ENCODE data around the gene GPBP1. TPM values are rescaled to one million over a fixed set of nuclear protein-coding genes. Genes with fewer than 3 reads are reported as not detected.
"Not testable (repeated sequence)": the region's sequence is repeated elsewhere in the genome, so short reads cannot be mapped to it uniquely, and the experiment has no call there.

The GPBP1 gene
- total RNA-seq (2014; rRNA removed; shearing (Covaris generic)): 45.8 and 53.3 TPM in 2 replicates

- DNase-seq (ENCODE audit: low read depth): peak; percentile 98
Observed at GRCh38 chr5:57173319-57174127, at the start of gene GPBP1. Gene GPBP1 (plus strand): TSS chr5:57174059. CDS start chr5:57214131, 40,072 bp downstream.

- no peak for DNase-seq (ENCODE audit: low read depth)
Observed at GRCh38 chr5:57128325-57128724, 45.5 kb upstream of the GPBP1 start.

- DNase-seq (ENCODE audit: low read depth): no peak
Observed at GRCh38 chr5:57133574-57133973, 40.3 kb upstream of the GPBP1 start.

- no peak for DNase-seq (ENCODE audit: low read depth)
Observed at GRCh38 chr5:57137401-57137800, 36.5 kb upstream of the GPBP1 start.

- DNase-seq (ENCODE audit: low read depth): no peak
Observed at GRCh38 chr5:57152316-57152715, 21.5 kb upstream of the GPBP1 start.

- DNase-seq (ENCODE audit: low read depth): no peak
Observed at GRCh38 chr5:57155033-57155432, 18.8 kb upstream of the GPBP1 start.

GRCh38 chr5:57157131-57157530 is 16.7 kb upstream of the GPBP1 start:
- DNase-seq (ENCODE audit: low read depth): peak; percentile 57

- no peak for DNase-seq (ENCODE audit: low read depth)
Observed at GRCh38 chr5:57157666-57158065, 16.2 kb upstream of the GPBP1 start.

GRCh38 chr5:57163553-57164006 is 10.3 kb upstream of the GPBP1 start:
- no peak for DNase-seq (ENCODE audit: low read depth)

- DNase-seq (ENCODE audit: low read depth): no peak
Observed at GRCh38 chr5:57164124-57164523, 9.7 kb upstream of the GPBP1 start.

GRCh38 chr5:57165171-57165570 is 8.7 kb upstream of the GPBP1 start:
- not testable (repeated sequence) for DNase-seq (ENCODE audit: low read depth)

GRCh38 chr5:57166276-57166675 is 7.6 kb upstream of the GPBP1 start:
- DNase-seq (ENCODE audit: low read depth): no peak

- DNase-seq (ENCODE audit: low read depth): no peak
Observed at GRCh38 chr5:57167201-57167600, 6.7 kb upstream of the GPBP1 start.

- not testable (repeated sequence) for DNase-seq (ENCODE audit: low read depth)
Observed at GRCh38 chr5:57170116-57170515, 3.7 kb upstream of the GPBP1 start.

GRCh38 chr5:57171816-57172465 is 1.9 kb upstream of the GPBP1 start:
- DNase-seq (ENCODE audit: low read depth): peak; percentile 40

GRCh38 chr5:57172466-57173318 is 1.2 kb upstream of the GPBP1 start:
- peak; percentile 13 for DNase-seq (ENCODE audit: low read depth)

GRCh38 chr5:57174128-57174889 is 450 bp downstream of the GPBP1 start:
- DNase-seq (ENCODE audit: low read depth): peak; percentile 25

GRCh38 chr5:57174890-57175510 is 1.1 kb downstream of the GPBP1 start:
- no peak for DNase-seq (ENCODE audit: low read depth)

- DNase-seq (ENCODE audit: low read depth): no peak
Observed at GRCh38 chr5:57175551-57176309, 1.9 kb downstream of the GPBP1 start.

GRCh38 chr5:57176350-57176857 is 2.5 kb downstream of the GPBP1 start:
- DNase-seq (ENCODE audit: low read depth): peak; percentile 72
